Measurements from ENCODE around the gene MMAB.
"Not testable (repeated sequence)": the region's sequence is repeated elsewhere in the genome, so short reads cannot be mapped to it uniquely, and the experiment has no call there.

Gene MMAB

DNA sequence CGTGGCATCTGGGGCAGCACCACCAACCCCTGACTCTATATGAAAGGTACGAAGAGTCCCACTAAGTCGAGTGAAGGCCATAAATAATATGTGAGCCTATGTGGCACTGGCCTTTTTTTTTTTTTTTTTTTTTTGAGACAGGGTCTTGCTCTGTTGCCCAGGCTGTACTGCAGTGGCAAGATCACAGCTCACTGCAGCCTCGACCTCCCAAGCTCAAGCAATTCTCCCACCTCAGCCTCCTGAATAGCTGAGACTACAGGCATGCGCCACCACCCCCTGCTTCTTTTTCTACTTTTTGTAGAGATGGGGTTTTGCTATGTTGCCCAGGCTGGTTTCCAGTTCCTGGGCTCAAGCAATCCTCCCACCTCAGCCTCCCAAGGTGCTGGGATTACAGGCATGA, 28.8 kb upstream of the MMAB start:
- not testable (repeated sequence) for DNase-seq (ENCODE audit: low spot score)

DNA sequence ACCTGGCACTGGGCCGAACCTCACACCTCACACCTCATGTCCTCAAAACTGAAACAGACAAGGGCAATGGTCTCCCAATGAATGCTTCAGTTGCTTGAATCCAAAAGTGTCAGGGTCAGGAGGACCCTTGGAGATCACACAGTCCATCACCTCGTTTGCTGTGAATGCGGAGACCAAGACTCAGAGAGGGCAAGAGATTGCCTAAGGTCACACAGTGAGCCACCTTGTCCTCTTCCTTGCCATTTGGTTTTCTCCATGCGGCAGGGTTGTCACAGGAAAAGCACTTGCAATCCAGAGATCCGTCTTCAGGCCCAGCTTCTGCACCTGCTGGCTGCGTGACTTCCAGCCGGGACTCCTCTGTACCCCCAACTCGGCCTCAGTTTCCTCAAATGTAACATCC, 28.3 kb upstream of the MMAB start:
- no peak for DNase-seq (ENCODE audit: low spot score)

DNA sequence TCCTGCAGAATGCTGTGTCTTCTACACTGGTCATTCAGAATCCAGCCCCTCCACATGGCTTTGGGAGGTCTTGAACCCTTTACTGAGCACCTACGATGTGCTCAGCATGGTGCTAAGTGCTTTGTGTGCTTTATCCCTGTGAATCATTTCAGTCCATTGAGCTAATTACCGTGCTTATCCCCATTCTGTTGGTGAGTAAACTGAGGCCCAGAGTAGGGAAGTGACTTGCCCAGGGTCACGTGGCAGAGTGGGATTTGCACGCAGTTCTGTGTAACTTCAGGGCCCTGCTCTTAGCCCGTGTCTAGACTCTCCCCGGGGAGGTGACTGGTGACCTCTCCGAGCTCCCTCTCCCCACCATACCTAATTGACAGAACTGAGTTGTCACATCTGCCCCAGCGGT, 27.7 kb upstream of the MMAB start:
- DNase-seq (ENCODE audit: low spot score): no peak

DNA sequence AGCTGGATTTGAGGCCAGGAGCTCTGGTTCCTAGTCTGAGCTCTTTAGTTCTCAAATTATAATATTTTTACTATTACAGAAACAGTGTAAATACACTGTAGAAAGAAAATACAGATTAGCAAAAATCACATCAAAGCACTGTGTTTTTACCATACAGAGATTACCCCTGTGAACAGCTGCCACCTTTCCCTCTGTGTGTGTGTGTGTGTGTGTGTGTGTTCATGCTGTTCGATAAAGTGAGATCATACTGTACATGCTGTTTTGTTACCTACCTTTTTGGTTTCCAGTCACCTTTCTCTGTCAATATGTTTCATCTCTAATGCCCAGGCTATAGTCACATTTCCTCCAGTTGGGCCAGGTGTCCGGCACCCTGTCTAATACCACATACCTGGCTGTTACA, 27.2 kb upstream of the MMAB start:
- DNase-seq (ENCODE audit: low spot score): no peak

DNA sequence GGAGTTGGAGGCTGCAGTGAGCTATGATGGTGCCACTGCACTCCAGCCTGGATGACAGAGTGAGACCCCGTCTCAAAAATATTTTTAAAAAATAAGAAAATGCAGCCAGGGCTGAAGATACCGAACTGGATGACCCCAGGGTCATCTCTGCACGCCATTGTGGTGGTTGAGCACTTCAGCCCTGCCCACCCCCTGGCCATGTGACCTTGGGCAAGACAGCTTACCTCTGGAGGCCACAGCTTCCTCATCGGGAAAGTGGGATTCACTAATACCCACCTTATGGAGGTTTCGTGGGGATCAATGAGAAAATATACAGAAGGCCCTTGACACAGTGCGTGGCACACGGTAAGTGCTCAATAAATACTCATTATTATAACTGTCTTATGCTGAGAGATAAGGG, 25.8 kb upstream of the MMAB start:
- DNase-seq (ENCODE audit: low spot score): no peak

DNA sequence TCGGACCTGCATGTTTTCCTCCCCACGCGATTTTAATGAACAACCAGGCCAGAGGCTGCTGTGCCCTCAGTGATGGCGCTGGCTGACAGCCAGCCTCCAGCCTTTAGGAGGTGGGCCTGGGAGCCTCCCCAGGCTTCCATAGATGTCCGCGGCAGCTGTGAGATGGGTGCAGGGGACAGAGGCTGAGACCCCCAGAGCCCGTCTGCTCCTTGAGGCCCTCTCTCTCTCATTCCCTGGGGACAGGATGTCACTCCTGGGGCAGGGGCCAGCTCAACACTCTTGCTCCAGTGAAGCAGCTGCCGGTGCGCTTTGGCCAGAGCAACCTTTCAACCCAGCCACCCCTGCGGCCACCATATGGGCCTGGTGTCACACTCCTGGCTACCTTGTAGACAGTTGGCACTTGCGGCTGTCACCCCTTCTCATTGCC, 25.1 kb upstream of the MMAB start:
- DNase-seq (ENCODE audit: low spot score): no peak

DNA sequence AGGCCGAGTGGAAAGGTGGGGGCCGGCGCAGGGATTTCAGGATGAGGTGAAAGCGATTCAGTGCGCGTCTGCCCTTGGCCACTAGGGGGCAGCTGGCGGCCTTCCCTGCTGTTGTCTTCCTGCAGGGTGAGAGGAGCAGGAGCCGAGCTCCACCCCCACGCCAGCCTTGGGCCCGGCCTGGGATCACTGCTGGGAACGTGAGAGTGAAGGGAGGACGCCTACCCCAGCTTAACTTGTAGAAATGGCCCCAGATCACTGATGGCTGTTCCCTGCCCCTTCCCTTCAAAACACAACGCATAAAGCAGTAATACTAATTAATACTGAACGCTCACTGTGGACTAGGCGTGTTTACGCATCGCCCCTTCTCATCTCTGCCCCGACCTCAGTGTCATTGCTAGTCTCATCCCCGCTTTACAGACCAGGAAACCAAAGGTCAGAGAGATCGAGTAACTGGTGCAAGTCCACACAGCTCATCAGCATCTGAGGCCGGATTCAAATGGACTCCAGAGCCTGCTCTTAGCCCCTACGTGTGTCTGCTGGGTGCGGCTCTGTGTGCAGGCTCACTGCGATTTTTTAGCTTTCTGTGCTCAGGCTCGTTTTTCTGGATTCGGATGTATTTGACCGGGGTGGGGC, 24.6 kb upstream of the MMAB start:
- DNase-seq (ENCODE audit: low spot score): peak; percentile 59

DNA sequence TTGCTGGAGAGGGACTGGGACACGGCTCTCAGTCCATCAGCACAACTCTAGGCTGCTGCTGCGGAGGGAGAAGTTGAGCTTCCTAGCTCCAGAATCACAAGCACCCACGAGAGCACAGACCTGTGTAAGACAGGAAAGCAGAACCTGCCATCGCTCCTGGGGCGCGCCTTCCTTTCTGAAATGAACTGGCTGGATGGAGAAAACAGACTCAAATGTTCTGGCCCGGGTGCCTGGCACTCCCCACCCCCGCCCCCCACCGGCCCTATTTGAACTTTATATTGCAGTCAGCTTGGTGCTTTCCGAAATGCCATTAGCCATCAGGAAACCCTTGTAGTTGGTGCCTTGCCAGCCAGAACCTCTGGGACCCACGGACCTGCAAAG, 24.1 kb upstream of the MMAB start:
- no peak for DNase-seq (ENCODE audit: low spot score)

DNA sequence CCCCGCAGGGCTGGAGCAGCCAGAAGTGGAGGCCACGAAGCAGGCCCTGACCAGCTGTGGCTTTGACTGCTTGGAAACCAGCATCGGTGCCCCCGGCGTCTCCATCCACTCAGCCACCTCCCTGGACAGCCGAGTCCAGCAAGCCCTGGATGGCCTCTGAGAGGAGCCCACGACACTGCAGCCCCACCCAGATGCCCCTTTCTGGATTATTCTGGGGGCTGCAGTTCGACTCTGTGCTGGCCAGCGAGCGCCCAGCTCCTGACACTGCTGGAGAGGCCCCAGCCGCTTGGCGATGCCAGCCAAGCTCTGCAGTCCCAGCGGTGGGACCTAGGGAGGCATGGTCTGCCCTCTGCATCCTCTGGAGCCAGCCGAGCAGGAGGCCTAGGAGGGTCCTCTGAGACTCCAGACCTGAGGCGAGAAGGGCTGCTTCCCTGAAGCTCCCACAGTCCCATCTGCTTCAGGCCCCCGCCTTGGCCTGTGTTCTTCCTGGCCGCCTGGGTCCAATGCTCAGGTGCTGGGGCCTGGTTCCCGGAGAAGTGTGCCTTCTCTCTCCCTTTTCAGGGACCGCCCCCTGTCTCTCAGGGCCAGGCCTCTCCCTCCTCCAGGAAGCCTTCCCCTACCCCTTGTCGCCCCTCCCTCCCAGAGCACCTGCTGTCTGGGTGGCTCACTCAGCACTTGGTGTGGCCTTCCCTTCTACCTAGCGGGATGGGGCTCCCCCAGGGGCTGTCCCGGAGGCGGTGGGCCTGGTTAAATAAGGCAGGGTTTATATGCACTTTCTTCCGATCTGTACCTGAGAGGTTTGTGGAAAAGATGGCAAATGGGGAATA, 23.3 kb upstream of the MMAB start:
- no peak for DNase-seq (ENCODE audit: low spot score)

DNA sequence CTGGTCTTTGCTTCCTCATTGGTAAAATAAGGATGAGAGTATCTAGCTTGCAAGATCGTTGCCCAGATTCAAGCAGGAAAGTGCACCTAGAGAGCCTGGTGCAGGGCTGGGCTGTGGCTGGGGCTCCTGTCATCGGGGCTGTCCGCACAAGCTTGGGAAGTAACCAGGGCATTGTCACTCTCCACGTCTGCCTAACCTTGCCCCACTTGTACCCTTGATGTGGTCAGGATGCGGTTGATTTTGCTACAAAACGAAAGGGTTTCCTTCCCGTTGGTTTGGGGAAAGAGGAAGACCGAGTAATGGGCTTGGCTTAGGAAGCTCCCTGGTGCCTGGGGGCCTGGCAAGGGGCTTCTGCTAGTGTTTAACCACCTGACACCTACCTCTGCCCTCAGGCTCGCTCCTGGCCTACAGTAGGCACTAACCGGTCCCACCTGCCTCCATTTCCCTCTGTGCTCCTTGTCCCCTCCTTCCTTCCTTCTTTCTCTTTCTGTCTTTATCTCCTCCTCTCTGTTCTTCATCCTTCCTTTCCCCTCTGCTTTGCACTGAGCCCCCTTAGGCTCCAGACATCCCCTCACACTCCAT, 22.1 kb upstream of the MMAB start:
- DNase-seq (ENCODE audit: low spot score): peak; percentile 2

DNA sequence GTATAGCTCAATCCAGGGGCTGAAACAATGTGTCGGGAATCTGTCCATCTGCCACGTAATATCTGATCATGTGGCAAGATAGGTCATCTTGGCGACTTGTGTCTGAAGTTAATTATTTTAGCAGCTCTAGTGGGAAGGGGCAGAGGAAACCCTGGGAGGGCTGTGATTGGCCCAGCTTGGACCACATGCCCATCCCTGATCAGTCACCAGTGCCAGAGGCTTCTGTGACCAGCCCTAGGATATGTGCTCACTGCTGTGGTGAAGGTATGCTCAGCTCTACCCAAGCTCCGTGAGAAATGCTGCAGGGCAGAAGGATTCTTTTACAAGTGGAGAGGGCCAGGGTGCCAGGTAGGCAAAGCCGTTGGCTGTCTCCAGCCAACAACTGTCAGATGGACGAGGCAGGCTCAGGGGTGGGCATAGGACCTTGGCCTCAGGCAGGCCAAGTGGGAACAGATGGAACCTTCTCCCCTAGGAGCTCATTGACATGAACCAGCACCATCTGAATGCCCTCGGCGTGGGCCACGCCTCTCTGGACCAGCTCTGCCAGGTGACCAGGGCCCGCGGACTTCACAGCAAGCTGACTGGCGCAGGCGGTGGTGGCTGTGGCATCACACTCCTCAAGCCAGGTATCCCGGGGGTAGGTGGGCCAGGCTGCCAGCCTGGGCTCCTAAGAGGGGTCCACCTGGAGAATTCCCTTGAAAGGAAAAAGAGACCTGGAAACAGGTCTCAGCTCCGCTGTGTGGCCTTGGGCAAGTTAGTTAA, 21.4 kb upstream of the MMAB start:
- DNase-seq (ENCODE audit: low spot score): no peak

DNA sequence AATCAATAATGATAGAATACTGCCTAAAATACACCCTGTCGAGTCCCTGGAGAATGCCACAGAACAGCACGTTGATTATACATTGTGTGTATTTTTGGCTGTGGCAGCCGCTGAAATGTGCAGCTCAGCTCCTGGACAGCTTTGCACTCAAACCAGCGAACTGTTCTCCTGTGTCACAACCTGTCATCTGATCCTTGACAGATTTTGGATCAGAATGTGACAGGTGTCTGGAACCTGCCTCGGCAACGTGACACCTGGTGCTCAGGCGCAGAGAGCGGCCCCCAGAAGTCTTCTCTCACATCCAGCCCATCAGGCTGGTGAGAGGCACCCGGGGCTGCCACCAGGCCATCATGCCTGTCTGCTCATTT, 19.6 kb upstream of the MMAB start:
- no peak for DNase-seq (ENCODE audit: low spot score)

DNA sequence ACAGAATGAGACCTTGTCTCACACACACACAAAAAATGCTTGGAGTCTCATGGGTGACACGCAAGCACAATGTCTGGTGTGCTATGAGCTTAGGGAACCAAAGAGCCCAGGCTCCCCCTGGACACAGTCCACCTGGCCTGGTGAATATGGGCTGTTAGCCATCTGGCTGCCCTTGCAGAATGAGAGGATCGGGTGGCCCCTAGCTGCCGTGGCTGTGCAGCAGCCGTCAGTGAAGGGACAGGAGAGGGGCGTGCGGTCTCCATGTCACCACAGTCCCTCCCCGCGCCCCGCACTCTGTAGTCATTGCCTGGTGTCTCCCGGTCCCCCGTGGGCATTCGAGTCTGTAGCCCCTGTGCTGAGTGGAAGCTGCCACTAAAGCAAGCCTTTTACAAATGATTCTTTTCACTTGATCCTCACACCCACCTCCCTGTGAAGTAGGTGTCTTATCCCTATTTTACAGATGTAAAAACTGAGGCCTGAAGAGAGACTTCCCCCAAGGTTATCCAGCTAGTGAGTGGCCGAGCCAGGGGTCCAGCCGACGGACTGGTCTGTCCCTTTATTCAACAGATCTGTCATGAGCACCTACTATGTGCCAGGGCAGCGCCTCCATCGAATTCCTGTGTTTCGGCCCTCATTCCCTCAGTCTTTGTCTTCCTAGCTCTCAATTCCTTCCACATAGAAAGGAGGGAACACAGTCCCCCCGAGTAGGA, 19.0 kb upstream of the MMAB start:
- no peak for DNase-seq (ENCODE audit: low spot score)

DNA sequence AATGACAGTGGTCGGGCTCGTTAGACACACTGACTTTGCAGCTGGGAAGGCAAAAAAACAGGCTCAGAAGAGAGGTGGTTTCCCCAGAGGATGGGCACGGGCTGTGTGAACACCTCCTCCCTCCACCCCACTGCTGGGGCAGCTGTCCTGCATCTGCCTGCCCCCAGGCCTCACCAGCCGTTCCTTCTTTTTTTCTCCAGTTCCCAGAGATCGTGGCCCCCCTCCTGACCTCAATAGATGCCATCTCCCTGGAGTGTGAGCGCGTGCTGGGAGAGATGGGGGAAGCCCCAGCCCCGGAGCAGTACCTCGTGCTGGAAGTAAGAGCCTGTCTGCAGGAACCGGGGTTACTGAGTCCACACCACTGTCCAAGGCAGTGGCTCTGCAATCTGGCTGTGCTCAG, 17.7 kb upstream of the MMAB start:
- no peak for DNase-seq (ENCODE audit: low spot score)

DNA sequence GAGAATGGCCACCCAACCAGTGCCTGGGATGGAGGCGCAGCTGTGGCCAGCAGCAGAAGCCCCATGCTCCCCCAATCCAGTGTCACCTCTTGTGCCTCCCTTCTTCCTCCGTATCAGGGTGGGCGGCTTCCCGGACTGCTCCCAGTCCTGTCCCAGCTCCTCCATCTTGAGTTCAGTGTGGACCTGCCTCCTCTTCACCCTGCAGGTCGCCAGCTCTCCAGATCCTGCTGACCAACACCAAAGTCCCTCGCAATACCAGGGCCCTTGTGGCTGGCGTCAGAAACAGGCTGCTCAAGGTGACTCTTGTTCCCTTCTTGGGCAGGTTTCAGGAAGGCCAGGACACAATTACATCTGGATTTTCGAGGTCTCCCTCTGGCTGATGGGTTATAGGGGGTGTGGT, 17.3 kb upstream of the MMAB start:
- no peak for DNase-seq (ENCODE audit: low spot score)

DNA sequence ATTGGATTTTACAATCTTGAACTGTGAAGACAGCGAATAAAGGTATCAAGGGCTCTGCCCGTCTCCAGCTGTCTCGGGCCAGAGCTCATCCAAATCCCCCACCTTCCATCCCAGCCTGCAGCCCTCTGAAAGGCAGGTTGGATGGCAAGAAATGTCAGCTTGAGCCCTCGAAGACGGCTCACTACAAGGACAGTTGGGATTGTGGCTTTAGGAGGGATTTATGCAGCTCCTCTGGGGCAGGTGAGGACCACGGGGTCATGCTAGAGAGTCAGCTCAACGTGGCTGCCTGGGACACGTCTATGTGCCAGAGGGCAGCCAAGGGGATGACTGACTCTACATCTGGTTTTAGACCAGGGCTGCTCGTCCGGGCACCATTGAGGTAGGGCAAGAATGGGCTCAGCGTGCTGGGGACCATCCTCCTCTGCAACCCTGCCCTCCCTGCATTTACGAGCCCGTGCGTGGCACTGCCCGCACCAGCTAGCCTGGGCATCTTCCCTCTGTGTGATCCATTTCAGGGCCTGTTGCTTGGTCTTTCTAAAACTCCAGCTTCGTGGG, 16.5 kb upstream of the MMAB start:
- no peak for DNase-seq (ENCODE audit: low spot score)

DNA sequence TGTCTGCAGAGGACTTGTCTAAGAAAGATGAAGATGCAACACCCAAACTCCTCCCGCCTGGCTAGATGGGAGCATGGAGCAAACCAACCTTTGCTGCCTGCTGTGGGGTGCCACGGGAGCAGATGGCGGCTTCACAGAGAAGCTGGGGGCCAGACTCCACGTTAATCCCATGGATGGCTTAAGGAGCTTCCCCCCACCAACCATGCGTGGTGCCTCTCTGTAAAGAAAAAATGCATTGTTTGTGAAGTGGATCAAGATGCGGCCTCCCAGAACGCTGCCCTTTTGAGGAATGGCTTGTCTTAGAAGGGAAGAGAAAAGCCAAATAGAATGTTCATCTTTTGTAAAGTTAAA, 15.9 kb upstream of the MMAB start:
- DNase-seq (ENCODE audit: low spot score): no peak

DNA sequence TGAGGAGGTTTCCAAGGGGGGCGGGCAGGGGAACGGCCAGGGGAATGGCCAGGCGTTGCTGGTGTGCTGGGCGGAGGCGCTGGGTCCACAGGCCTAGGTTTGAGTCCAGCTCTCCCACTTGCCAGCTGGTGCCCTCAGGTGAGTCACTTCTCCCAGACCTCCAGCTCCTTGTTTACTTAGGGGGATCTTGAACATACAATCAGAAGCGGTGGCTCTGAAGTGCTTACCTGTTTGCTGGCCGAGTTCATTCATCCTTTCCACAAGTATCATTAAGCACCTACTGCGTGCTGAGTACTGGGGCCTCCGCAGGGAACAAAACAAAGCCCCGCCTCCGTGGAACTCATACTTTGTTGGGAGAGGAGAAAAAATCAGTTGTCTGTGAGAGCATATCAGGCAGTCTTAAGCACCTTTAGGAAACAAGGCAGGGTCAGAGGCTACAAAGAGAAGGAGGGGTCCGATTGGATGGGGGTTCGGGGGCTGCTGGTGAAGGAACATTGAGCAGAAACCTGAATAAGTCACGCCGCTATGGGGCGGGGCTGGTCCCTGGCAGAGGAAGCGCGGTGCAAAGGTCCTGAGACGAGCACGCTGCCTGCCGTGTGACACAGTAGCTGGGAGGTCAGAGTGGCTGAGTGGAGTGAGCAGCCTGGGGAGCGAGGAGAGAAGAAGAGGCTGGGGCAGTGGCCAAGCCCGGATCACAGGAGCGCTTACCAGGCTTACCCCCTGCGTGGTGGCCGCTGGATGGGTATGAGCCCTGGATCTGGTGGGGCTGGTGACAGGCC, 15.3 kb upstream of the MMAB start:
- no peak for DNase-seq (ENCODE audit: low spot score)

DNA sequence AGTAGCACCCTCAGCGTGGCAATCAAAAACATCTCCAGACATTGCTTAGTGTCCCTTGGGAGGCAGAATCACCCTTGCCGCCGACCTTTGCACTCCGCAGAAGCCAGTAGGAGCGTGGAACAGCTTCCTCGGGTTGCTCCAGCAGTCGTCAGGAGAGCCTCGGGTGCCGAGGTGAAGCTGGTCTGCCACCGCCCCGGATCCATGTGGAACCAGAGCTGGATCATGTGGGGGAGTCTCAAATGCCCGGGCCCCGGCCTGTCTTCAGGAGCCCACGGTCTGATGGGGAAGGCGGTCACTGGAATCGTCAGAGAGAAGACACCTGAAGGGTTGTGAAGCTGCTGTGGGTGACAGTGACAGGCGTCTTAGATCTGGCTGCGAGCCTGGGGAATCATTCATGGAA, 14.6 kb upstream of the MMAB start:
- DNase-seq (ENCODE audit: low spot score): no peak

DNA sequence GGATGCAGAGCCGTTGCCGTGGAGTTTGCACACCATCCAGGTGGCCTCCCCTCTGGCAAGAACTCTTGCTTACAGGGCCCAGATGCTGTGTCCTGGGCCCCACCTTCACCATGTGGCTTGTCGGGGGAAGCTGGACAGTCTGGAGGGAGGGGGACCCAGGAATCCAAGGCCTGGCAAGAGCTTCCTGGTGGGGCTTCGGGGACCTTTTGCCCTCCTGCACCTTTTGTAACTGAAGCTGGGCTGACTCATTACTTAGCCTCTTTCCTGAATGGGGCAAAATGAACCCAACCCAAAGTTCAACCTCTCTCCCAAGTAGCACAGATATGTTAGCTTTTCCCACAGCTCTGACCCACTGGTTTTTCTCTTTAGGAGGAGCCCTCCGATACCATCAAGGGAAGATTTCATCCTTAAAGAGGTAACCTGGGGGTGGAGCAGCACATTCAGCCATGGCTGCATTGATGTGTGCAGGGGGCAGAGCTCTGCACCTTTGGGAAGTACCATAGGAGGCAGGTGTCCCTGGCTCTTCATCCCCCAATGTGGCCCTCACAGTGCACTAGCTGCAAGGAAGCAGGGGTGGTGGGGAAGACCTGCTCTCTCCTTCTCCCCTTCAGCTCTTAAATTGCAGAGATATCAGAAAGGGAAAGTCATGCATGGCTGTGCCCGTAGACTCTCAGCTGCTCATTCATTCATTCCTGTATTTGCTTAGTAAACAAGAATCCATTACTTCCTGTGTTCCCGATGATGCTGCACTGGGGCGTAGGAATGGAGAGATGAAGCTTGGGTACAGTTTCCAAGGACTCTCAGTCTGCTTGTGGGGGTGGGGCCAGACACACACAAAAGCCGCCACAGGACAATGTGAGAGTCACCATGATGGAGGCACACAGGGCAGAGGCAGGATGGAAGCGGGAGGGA, 13.3 kb upstream of the MMAB start:
- no peak for DNase-seq (ENCODE audit: low spot score)
